Medulla oblongata (tissue), 1 donor: Measurements from ENCODE around the gene ABCA1.
"Not testable (repeated sequence)": the region's sequence is repeated elsewhere in the genome, so short reads cannot be mapped to it uniquely, and the experiment has no call there.

Experiments
- DNase-seq: peaks from one replicate; pipeline ENCODE4 v3.0.0-alpha.2; 2015; ENCODE audit errors: extremely low spot score

The ABCA1 gene

GRCh38 chr9:104944871-104945270 lies 16.9 kb upstream of the ABCA1 start:
- DNase-seq = no peak

DNA sequence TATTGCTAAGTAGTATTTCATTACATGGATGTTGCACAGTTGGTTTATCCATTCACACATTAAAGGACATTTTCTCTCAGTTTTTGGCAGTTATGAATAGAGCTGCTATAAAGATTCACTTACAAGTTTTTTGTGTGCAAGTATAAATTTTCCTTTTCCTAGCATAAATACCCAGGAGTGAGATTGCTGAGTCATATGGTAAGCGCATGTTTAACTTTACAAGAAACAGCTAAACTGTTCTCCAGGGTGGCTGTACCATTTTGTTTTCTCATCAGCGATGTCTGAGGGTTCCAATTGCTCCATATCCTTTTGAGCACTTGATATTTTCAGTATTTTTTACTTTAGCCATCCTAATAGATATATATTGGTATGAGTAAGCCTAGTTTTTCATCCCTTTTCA lies 16.4 kb upstream of the ABCA1 start:
- DNase-seq = no peak

GRCh38 chr9:104941597-104941996 lies 13.6 kb upstream of the ABCA1 start:
- DNase-seq = no peak

- DNase-seq = no peak
Measured at GRCh38 chr9:104936291-104936690, 8.3 kb upstream of the ABCA1 start.

- not testable (repeated sequence) for DNase-seq
Measured at GRCh38 chr9:104935501-104935810, 7.5 kb upstream of the ABCA1 start.

- no peak for DNase-seq
Measured at GRCh38 chr9:104934691-104935500, 6.9 kb upstream of the ABCA1 start.

GRCh38 chr9:104933091-104933490 lies 5.1 kb upstream of the ABCA1 start:
- not testable (repeated sequence) for DNase-seq

DNA sequence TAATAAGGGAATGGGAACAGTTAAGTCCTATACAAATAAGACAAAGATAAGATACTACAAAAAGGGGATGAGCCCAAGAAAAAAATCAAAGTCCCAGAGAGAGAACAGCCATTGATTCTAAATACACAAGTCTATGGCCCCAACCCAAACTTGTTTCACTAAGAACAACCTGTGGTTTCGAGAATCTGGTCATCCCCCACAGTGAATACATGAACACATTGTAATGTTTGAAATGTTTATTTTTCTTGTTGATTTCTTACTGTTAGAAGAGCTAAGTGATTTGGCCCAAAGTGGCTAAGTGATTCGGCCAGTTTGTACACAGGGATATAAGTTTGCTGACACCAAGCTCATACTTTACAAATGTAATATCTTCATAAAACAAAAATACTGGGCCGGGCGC lies 3.3 kb upstream of the ABCA1 start:
- no peak for DNase-seq

DNA sequence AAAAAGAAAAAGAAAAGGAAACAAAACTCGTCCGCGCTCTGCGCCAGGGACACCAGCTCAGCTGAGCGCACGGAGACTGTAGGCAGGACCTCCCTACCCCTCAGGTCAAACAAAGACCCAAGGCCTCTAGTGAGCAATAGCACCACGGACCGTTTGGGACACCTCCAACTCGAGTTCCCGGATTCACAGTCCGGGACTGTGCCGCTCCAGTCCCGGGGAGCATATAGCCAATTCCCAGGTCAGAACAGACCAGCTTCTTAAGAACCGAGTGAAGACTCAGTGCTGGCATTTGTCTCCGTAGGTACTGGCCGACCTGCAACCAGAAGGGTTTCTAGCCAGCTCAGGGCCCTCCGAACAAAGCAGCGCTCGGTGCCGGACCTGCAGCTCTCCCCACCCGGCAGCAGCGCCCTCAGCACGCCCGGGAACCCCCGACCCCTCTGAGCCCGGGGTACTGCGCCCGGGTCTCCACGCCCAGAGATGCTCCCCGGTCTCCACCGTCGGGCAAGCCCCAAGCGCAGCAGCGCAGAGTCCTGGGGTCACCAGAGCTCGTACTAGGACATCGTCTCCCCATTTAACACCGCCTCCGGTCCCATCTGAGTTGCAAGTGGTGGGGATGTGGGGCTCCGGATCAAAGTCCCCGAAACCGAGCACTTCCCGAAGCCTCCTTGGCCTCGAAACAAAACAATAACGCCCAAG lies 591 bp downstream of the ABCA1 start:
- peak; percentile 60 for DNase-seq

GRCh38 chr9:104923740-104924139 lies 4.2 kb downstream of the ABCA1 start:
- DNase-seq = no peak

DNA sequence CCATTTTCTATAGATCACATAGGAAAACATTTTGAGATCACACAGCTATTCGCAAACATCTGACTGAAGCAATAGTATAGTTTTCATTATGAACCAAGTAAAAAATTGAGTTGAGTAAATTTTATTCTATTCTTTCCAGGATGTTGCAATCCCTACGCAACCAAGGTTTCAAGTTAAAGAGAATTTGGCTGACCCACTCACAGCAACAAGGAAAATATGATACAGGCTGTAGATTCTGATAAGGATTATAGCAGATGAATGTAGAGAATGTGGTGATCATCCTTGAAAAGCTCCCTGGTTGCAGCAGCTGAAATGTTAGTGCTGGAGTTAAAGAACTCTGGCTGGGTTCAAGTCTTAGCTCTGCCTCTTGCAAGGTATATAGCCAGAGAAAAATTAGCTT lies 4.7 kb downstream of the ABCA1 start:
- no peak for DNase-seq

DNA sequence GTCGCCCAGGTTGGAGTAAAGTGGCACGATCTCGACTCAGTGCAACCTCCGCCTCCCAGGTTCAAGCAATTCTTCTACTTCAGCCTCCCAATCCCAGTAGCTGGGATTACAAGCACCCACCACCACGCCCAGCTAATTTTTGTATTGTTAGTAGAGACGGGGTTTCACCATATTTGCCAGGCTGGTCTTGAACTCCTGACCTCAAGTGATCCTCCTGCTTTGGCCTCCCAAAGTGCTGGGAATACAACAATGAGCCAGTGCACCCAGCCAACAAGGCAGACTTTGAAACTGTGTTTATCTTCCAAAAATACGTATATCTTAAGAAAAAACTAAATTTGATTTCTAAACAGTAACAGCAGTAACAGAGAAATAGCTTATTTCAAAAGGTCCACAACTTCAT lies 5.2 kb downstream of the ABCA1 start:
- DNase-seq = not testable (repeated sequence)

- DNase-seq = no peak
Measured at GRCh38 chr9:104921067-104921741, 6.8 kb downstream of the ABCA1 start.

DNA sequence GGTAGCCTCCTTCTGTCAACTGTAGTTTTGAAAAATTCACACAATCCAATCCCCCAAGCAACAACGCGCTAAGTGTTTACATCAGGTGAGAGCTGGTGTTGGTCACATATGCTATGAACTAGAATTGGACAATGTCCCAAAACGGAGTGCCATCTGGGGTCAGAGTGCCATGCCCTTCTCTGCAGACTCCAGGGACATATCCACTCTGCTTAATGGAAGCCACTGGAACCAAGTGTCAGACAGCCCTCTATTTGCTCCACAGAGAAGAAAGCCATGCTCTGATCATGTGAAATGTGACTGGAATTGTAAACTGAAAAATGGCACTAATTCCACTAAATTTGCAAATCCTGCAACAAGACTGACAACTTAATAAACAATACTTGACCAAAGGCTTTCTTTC lies 12.2 kb downstream of the ABCA1 start:
- peak; percentile 61 for DNase-seq

DNA sequence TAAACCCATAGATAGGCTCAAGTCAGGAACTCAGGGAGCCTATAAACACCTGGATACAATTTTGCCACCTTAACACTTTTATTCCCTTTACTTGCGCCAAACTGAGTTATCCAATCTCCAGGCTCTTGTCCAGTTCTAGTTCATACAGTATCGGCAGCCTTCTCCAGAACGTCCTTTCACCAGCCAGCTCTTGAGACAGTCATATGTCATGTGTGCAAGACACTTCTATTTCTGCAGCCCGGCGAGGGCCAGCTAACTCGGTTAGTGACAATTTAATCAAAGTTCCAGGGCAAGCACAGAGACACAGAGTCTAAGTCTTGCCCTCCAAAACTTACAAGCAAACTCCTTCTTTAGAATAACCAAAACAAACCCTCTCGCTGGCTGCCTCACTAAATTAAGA lies 12.9 kb downstream of the ABCA1 start:
- peak; percentile 56 for DNase-seq

DNA sequence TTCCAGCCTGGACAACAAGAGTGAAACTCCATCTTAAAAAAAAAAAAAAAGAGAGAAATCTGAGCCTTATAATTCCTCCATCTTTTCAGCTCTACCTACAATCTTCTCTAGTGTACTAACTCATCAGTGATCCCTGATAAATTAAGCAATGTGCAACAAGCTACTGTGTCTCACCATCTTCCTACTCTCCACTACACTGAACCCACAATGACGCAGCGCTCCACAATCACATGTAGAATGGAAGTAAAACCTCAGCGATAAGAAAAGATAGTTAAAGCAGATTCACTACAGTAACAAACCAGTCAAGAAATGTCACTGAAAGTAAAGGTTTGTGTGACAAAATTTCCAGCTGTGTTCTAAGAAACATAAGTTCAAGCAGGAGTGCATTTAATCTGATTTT lies 13.5 kb downstream of the ABCA1 start:
- peak; percentile 46 for DNase-seq

GRCh38 chr9:104912606-104913005 lies 15.3 kb downstream of the ABCA1 start:
- no peak for DNase-seq

- no peak for DNase-seq
Measured at GRCh38 chr9:104911032-104911607, 16.8 kb downstream of the ABCA1 start.

- no peak for DNase-seq
Measured at GRCh38 chr9:104907278-104907951, 20.5 kb downstream of the ABCA1 start.

DNA sequence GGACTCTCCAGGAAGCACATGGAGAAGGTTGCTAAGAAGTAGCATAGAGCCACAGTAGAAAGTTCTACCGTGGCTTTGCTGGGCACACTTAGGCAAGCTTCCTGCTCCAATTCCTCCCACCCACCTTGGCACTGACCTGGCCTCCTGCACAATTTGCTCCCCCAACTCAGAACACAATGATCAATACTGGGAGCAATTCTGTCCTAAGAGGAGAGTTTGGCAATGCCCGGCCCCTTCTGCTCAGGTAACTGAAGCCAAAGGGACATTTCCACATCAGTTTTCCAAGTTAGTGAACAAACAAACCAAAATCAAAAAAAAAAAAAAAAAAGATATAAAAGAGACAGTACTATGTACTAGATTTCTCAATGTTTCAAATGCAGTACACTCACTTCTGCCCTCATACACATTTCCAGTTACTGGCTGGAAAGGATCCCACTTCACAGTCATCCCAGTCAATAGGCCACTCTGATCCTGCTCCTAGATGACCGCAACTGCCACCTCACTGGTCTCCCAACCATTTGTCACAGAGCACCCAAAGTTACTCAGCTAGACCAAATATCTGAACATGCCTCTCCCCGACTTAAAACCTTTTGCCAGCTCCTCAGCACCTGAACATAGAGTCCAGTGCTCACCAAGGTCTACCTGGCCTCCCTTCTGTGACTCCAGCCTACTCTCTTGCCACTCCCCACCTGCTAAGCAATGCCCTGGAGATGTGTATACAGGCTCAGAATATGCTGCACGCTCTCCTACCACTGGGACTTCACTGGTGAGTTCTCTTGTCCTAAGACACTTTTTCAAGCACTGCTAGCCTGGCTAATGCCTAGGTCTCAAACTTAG lies 21.3 kb downstream of the ABCA1 start:
- no peak for DNase-seq

GRCh38 chr9:104905931-104906330 lies 22.0 kb downstream of the ABCA1 start:
- no peak for DNase-seq
